ENCODE data around the gene VPS13D. TPM values are rescaled to one million over a fixed set of nuclear protein-coding genes. Genes with fewer than 3 reads are reported as not detected.
"Not testable (repeated sequence)": the region's sequence is repeated elsewhere in the genome, so short reads cannot be mapped to it uniquely, and the experiment has no call there.

Gene VPS13D
- total RNA-seq, 1 experiment from 2014 or later = 31.6 TPM

DNA sequence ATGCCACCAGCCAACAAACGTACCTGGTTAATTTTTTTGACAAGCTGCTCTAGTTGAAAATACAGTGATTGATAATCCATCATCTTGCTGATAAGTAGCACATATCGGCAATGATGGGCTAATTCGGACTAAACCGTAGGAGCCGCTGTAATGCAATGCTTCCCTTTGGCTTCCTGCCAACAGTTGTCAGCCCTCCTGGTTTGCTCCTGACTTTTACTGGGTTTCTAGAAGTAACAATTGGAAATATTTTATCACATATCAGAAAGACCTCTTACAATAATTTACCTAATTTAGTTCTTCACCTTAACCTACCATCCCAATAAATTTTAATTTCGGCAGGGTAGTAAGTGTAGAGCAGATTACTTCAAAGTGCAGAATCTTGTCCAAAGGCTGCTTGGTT, 239.7 kb downstream of the VPS13D start:
- DNase-seq (ENCODE audit: low read depth, low spot score) (no peak), ATAC-seq (peak; percentile 28)
- ChIA-PET CTCF (no interaction called here), RAD21 (ENCODE audit: low non-redundant PET in 1 of 2, low total read pairs in 2 of 2, uncharacterized antibody in 2 of 2, unreplicated experiment in 2 of 2) (no interaction called here), POLR2A (no interaction called here)
- intact Hi-C loops (cut with micrococcal nuclease) = no loop called here
- H3K79me2 ChIP-seq (ENCODE audit: insufficient read depth, low read length) = no peaks in the 10 kb centered on the region
- H2AFZ ChIP-seq (ENCODE audit: low read depth, low read length, poor library complexity, severe bottlenecking) = no peak overlapping the region
- 0 out of 2 replicates have a peak overlapping the region, but pooled peaks have one; percentile 1 for H3K9ac ChIP-seq (ENCODE audit: low read length)
- H3K4me1 ChIP-seq (ENCODE audit: control insufficient read depth in 1 of 2, insufficient read depth in 2 of 2, low read length in 2 of 2) = peaks cover 30 to 53% of the 10 kb centered on the region in 2 experiments
- H3K27ac ChIP-seq (ENCODE audit: low read depth, low read length) = peak overlapping the region; percentile 47; the same call in 1 of the 2 replicates
- no TSS peak for BruUV-seq (replicated peaks)
- H3K9me3 ChIP-seq (ENCODE audit: control insufficient read depth in 1 of 2, insufficient read depth in 1 of 2, low read depth in 1 of 2, low read length in 2 of 2) = peaks cover 0 to 10% of the 10 kb centered on the region in 2 experiments; a peak in 1 of 4 replicates
- H3K27me3 ChIP-seq (ENCODE audit: insufficient read depth, low read length) = no peaks in the 10 kb centered on the region
- H3K9me2 ChIP-seq (ENCODE audit: insufficient read depth) = no peaks in the 10 kb centered on the region
- TF ChIP-seq CEBPB (IDR thresholded peaks at IDR 0.05; ENCODE audit: low read depth) (0 out of 2 replicates have a peak, but pooled peaks have one; percentile 15), SRF (IDR thresholded peaks at IDR 0.05; ENCODE audit: low read depth) (no peak)
- H3K36me3 ChIP-seq (ENCODE audit: control insufficient read depth in 1 of 2, insufficient read depth in 2 of 2, low read length in 2 of 2) = no peaks in the 10 kb centered on the region
- no peak overlapping the region for H3K4me3 ChIP-seq (replicated peaks in 1 of 2; ENCODE audit: low read depth in 1 of 2, low read length in 2 of 2)
- H4K20me1 ChIP-seq (ENCODE audit: insufficient read depth) = no peaks in the 10 kb centered on the region
- peak overlapping the region; percentile 46 for H3K4me2 ChIP-seq (ENCODE audit: low read length)

DNA sequence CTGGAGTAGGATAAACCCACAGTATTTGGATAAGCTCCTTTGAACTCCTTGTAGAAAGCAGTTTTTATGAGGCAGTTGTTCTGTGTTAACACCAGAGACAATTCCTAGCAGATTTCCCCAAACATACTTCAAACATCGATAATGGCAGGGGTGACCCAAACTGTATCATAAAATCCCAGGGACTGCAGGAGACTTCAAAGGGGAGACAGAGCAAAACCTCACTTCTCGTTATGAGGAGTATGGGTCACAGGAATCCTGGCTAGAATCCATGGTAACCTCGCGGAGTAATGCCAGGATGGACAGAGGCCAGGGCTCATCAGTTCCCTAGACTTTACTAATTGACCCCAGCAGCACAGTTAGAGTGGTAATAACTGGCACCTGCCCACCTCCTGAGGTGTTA, 240.2 kb downstream of the VPS13D start:
- Histone ChIP-seq H2AFZ (ENCODE audit: low read depth, low read length, poor library complexity, severe bottlenecking) (no peak overlapping the region), H3K9me3 (ENCODE audit: control insufficient read depth in 1 of 2, insufficient read depth in 1 of 2, low read depth in 1 of 2, low read length in 2 of 2) (peaks cover 0 to 11% of the 10 kb centered on the region in 2 experiments; a peak in 1 of 4 replicates), H3K4me1 (ENCODE audit: control insufficient read depth in 1 of 2, insufficient read depth in 2 of 2, low read length in 2 of 2) (peaks cover 31 to 53% of the 10 kb centered on the region in 2 experiments), H3K9me2 (ENCODE audit: insufficient read depth) (no peaks in the 10 kb centered on the region), H3K27me3 (ENCODE audit: insufficient read depth, low read length) (no peaks in the 10 kb centered on the region), H3K36me3 (ENCODE audit: control insufficient read depth in 1 of 2, insufficient read depth in 2 of 2, low read length in 2 of 2) (no peaks in the 10 kb centered on the region), H3K9ac (ENCODE audit: low read length) (0 out of 2 replicates have a peak overlapping the region, but pooled peaks have one; percentile 1), H4K20me1 (ENCODE audit: insufficient read depth) (no peaks in the 10 kb centered on the region), H3K4me3 (replicated peaks in 1 of 2; ENCODE audit: low read depth in 1 of 2, low read length in 2 of 2) (no peak overlapping the region), H3K79me2 (ENCODE audit: insufficient read depth, low read length) (no peaks in the 10 kb centered on the region), H3K27ac (ENCODE audit: low read depth, low read length) (peak overlapping the region; percentile 47; the same call in 1 of the 2 replicates), H3K4me2 (ENCODE audit: low read length) (peak overlapping the region; percentile 46)
- DNase-seq (ENCODE audit: low read depth, low spot score) (peak; percentile 41), ATAC-seq (peak; percentile 84)
- intact Hi-C loops (cut with micrococcal nuclease) = no loop called here
- ChIA-PET POLR2A (no interaction called here), RAD21 (ENCODE audit: low non-redundant PET in 1 of 2, low total read pairs in 2 of 2, uncharacterized antibody in 2 of 2, unreplicated experiment in 2 of 2) (no interaction called here), CTCF (no interaction called here)
- TF ChIP-seq TCF7L2 (IDR thresholded peaks at IDR 0.05; ENCODE audit: borderline replicate concordance, extremely low read depth, insufficient read depth, insufficient read length) (peak; percentile 85), SP1 (IDR thresholded peaks at IDR 0.05; ENCODE audit: low read depth) (0 out of 2 replicates have a peak, but pooled peaks have one; percentile 2), POLR2A (IDR thresholded peaks at IDR 0.05; ENCODE audit: borderline replicate concordance, extremely low read depth, insufficient read depth, insufficient read length) (no peak)
- BruUV-seq (replicated peaks) = no TSS peak

DNA sequence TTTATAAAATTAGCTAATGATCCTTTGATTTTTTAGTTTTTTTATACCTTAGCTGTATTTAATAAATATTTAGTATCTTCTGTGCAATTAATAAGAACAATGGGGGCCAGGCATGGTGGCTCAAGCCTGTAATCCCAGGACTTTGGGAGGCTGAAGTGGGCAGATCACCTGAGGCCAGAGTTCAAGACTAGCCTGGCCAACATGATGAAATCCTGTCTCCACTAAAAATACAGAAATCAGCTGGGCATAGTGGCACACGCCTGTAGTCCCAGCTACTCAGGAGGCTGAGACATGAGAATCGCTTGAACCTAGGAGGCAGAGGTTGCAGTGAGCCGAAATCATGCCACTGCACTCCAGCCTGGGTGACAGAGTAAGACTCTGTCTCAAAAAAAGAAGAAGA, 241.1 kb downstream of the VPS13D start:
- BruUV-seq (replicated peaks); H3K4me3 ChIP-seq (replicated peaks in 1 of 2; ENCODE audit: low read depth in 1 of 2, low read length in 2 of 2); intact Hi-C loops (cut with micrococcal nuclease); DNase-seq (ENCODE audit: low read depth, low spot score); ATAC-seq; H3K4me2 ChIP-seq (ENCODE audit: low read length); H4K20me1 ChIP-seq (ENCODE audit: insufficient read depth); RAD21 ChIA-PET (ENCODE audit: low non-redundant PET in 1 of 2, low total read pairs in 2 of 2, uncharacterized antibody in 2 of 2, unreplicated experiment in 2 of 2); POLR2A ChIA-PET; H3K27me3 ChIP-seq (ENCODE audit: insufficient read depth, low read length); H2AFZ ChIP-seq (ENCODE audit: low read depth, low read length, poor library complexity, severe bottlenecking); H3K9me2 ChIP-seq (ENCODE audit: insufficient read depth); H3K36me3 ChIP-seq (ENCODE audit: control insufficient read depth in 1 of 2, insufficient read depth in 2 of 2, low read length in 2 of 2); H3K79me2 ChIP-seq (ENCODE audit: insufficient read depth, low read length); H3K9ac ChIP-seq (ENCODE audit: low read length); H3K27ac ChIP-seq (ENCODE audit: low read depth, low read length): not testable (repeated sequence)
- Histone ChIP-seq H3K4me1 (ENCODE audit: control insufficient read depth in 1 of 2, insufficient read depth in 2 of 2, low read length in 2 of 2) (peaks cover 40 to 61% of the 10 kb centered on the region in 2 experiments), H3K9me3 (ENCODE audit: control insufficient read depth in 1 of 2, insufficient read depth in 1 of 2, low read depth in 1 of 2, low read length in 2 of 2) (peaks cover 0 to 11% of the 10 kb centered on the region in 2 experiments; a peak in 1 of 4 replicates)
- CTCF ChIA-PET = interaction anchor here (1.0 kb wide), 1 partner anchor 130 kb away, joined by 3 read pairs; no protein-coding TSS in a partner anchor

Data from HCT116 (cell line).